ENCODE data around the gene ZBED6. TPM values are rescaled to one million over a fixed set of nuclear protein-coding genes. Genes with fewer than 3 reads are reported as not detected.
"Not testable (repeated sequence)": the region's sequence is repeated elsewhere in the genome, so short reads cannot be mapped to it uniquely, and the experiment has no call there.

Gene ZBED6
- polyA plus RNA-seq, 1 experiment, result 12.6 TPM

- Histone ChIP-seq H3K36me3 (ENCODE audit: control insufficient read depth, insufficient read depth, low read length) (peaks cover 8% of the 10 kb centered on the region), H3K27me3 (ENCODE audit: control insufficient read depth, insufficient read depth, low read length) (no peaks in the 10 kb centered on the region), H3K4me3 (ENCODE audit: low read depth, low read length) (no peak overlapping the region)
- no peak for TF ChIP-seq CTCF (IDR thresholded peaks at IDR 0.05; ENCODE audit: insufficient read depth, low read depth, low read length)
- ChIA-PET POLR2A (no interaction called here), CTCF (interaction anchor here (1.2 kb wide), 1 partner anchor 10 kb away, joined by 3 read pairs; no protein-coding TSS in a partner anchor)
- DNase-seq (ENCODE audit: low read depth), result no peak
Observed at GRCh38 chr1:203828002-203828401, 32.6 kb downstream of the ZBED6 start.

GRCh38 chr1:203828503-203828902 lies 33.1 kb downstream of the ZBED6 start:
- Histone ChIP-seq H3K4me3 (ENCODE audit: low read depth, low read length) (no peak overlapping the region), H3K27me3 (ENCODE audit: control insufficient read depth, insufficient read depth, low read length) (no peaks in the 10 kb centered on the region), H3K36me3 (ENCODE audit: control insufficient read depth, insufficient read depth, low read length) (peaks cover 8% of the 10 kb centered on the region)
- ChIA-PET CTCF (no interaction called here), POLR2A (no interaction called here)
- no peak for TF ChIP-seq CTCF (IDR thresholded peaks at IDR 0.05; ENCODE audit: insufficient read depth, low read depth, low read length)
- no peak for DNase-seq (ENCODE audit: low read depth)

GRCh38 chr1:203829247-203829646 lies 33.8 kb downstream of the ZBED6 start:
- H3K4me3 ChIP-seq (ENCODE audit: low read depth, low read length); POLR2A ChIA-PET; H3K36me3 ChIP-seq (ENCODE audit: control insufficient read depth, insufficient read depth, low read length); H3K27me3 ChIP-seq (ENCODE audit: control insufficient read depth, insufficient read depth, low read length); DNase-seq (ENCODE audit: low read depth); CTCF ChIA-PET: not testable (repeated sequence)

GRCh38 chr1:203835476-203835875 lies 40.1 kb downstream of the ZBED6 start:
- Histone ChIP-seq H3K4me3 (ENCODE audit: low read depth, low read length) (no peak overlapping the region), H3K27me3 (ENCODE audit: control insufficient read depth, insufficient read depth, low read length) (no peaks in the 10 kb centered on the region), H3K36me3 (ENCODE audit: control insufficient read depth, insufficient read depth, low read length) (peaks cover 6% of the 10 kb centered on the region)
- DNase-seq (ENCODE audit: low read depth), result no peak
- POLR2A ChIA-PET, result interaction anchor here (0.6 kb wide), 1 partner anchor 22 kb away, joined by 3 read pairs; no protein-coding TSS in a partner anchor
- TF ChIP-seq CTCF (IDR thresholded peaks at IDR 0.05; ENCODE audit: insufficient read depth, low read depth, low read length), result no peak
- CTCF ChIA-PET, result interaction anchor here (0.6 to 1.3 kb wide), 6 partner anchors 11 to 294 kb away, joined by 3 to 4 read pairs (median 3); no protein-coding TSS in a partner anchor

- peaks cover 5% of the 10 kb centered on the region for H3K36me3 ChIP-seq (ENCODE audit: control insufficient read depth, insufficient read depth, low read length)
- no peak for TF ChIP-seq CTCF (IDR thresholded peaks at IDR 0.05; ENCODE audit: insufficient read depth, low read depth, low read length)
- POLR2A ChIA-PET, result no interaction called here
- CTCF ChIA-PET, result interaction anchor here (1.8 kb wide), 1 partner anchor 12 kb away, joined by 4 read pairs; no protein-coding TSS in a partner anchor
- no peak overlapping the region for H3K4me3 ChIP-seq (ENCODE audit: low read depth, low read length)
- no peaks in the 10 kb centered on the region for H3K27me3 ChIP-seq (ENCODE audit: control insufficient read depth, insufficient read depth, low read length)
- no peak for DNase-seq (ENCODE audit: low read depth)
Observed at GRCh38 chr1:203839081-203839480, 43.7 kb downstream of the ZBED6 start.

GRCh38 chr1:203840208-203840808 lies 44.9 kb downstream of the ZBED6 start:
- H3K36me3 ChIP-seq (ENCODE audit: control insufficient read depth, insufficient read depth, low read length), result peaks cover 8% of the 10 kb centered on the region
- DNase-seq (ENCODE audit: low read depth), result no peak
- ChIA-PET POLR2A (no interaction called here), CTCF (interaction anchor here (0.6 kb wide), 1 partner anchor 386 kb away, joined by 3 read pairs; no protein-coding TSS in a partner anchor)
- H3K27me3 ChIP-seq (ENCODE audit: control insufficient read depth, insufficient read depth, low read length), result no peaks in the 10 kb centered on the region
- no peak overlapping the region for H3K4me3 ChIP-seq (ENCODE audit: low read depth, low read length)
- TF ChIP-seq CTCF (IDR thresholded peaks at IDR 0.05; ENCODE audit: insufficient read depth, low read depth, low read length), result no peak
